ENCODE data around the gene ITGA3. TPM values are rescaled to one million over a fixed set of nuclear protein-coding genes. Genes with fewer than 3 reads are reported as not detected.

The ITGA3 gene
- total and polyA plus RNA-seq, 2 of the 13 experiments (the other 11 are each of a cell fraction or from before 2014, with no cell fraction given) = 0.48 to 0.69 TPM

- peak; percentile 88 for TF ChIP-seq BATF2 (CRISPR knock-in tag; IDR thresholded peaks at IDR 0.05)
- no peak for TF ChIP-seq ZNF589 (CRISPR knock-in tag; conservative IDR thresholded peaks at IDR 0.05)
- TF ChIP-seq GATAD2A (CRISPR knock-in tag; IDR thresholded peaks at IDR 0.05) = peak; percentile 83
- TF ChIP-seq MTF1 (CRISPR knock-in tag; IDR thresholded peaks at IDR 0.05) = no peak
- TF ChIP-seq DNMT1 (CRISPR knock-in tag; IDR thresholded peaks at IDR 0.05) = peak; percentile 67; the same call in 1 of the 2 replicates
- 0 out of 2 replicates have a peak, but pooled peaks have one; percentile 84 for TF ChIP-seq ZBTB8A (CRISPR knock-in tag; IDR thresholded peaks at IDR 0.05; ENCODE audit: borderline replicate concordance, low read depth)
- TF ChIP-seq ZNF574 (CRISPR knock-in tag; IDR thresholded peaks at IDR 0.05) = peak; percentile 51
- 0 out of 2 replicates have a peak, but pooled peaks have one; percentile 62 for TF ChIP-seq ZNF713 (CRISPR knock-in tag; IDR thresholded peaks at IDR 0.05)
- peak; percentile 79; the same call in 1 of the 2 replicates for TF ChIP-seq ZNF768 (CRISPR knock-in tag; IDR thresholded peaks at IDR 0.05)
- TF ChIP-seq ZNF572 (CRISPR knock-in tag; IDR thresholded peaks at IDR 0.05) = 0 out of 2 replicates have a peak, but pooled peaks have one; percentile 30
- TF ChIP-seq ZNF646 (CRISPR knock-in tag; IDR thresholded peaks at IDR 0.05) = no peak
- peak; percentile 87; the same call in 1 of the 2 replicates for TF ChIP-seq NR3C1 (CRISPR knock-in tag; IDR thresholded peaks at IDR 0.05)
- peak; percentile 69; the same call in 1 of the 2 replicates for TF ChIP-seq KAT7 (CRISPR knock-in tag; IDR thresholded peaks at IDR 0.05; ENCODE audit: borderline replicate concordance)
- 0 out of 2 replicates have a peak, but pooled peaks have one; percentile 46 for TF ChIP-seq ZNF678 (CRISPR knock-in tag; IDR thresholded peaks at IDR 0.05)
- TF ChIP-seq BCL3 (CRISPR knock-in tag; IDR thresholded peaks at IDR 0.05) = peak; percentile 52
- TF ChIP-seq SP140L (CRISPR knock-in tag; IDR thresholded peaks at IDR 0.05; ENCODE audit: borderline replicate concordance) = no peak; the same call in 1 of the 2 replicates
Measured at GRCh38 chr17:50094753-50095619, 39.1 kb downstream of the ITGA3 start, which contains the start of gene PDK2 (continued).
